Measurements from ENCODE around the gene LETM1. TPM values are rescaled to one million over a fixed set of nuclear protein-coding genes. Genes with fewer than 3 reads are reported as not detected.
"Not testable (repeated sequence)": the region's sequence is repeated elsewhere in the genome, so short reads cannot be mapped to it uniquely, and the experiment has no call there.

The LETM1 gene
- total and polyA plus RNA-seq, 2 of the 8 experiments (the other 6 are each of a cell fraction or from before 2014, with no cell fraction given): 19.8 to 50.1 TPM

GRCh38 chr4:1835836-1836235, 20.1 kb downstream of the LETM1 start:
- POLR2A ChIA-PET (ENCODE audit: partially characterized antibody); H3K27me3 ChIP-seq (replicated peaks in 1 of 4; ENCODE audit: control insufficient read depth in 3 of 4, extremely low read depth in 1 of 4, insufficient read depth in 3 of 4, low read length in 3 of 4); H2BK12ac ChIP-seq (ENCODE audit: low read depth, low read length); H2AFZ ChIP-seq (ENCODE audit: low read length); H4K20me1 ChIP-seq (replicated peaks in 1 of 2; ENCODE audit: control insufficient read depth in 1 of 2, insufficient read depth in 2 of 2, low read length in 2 of 2); H2BK15ac ChIP-seq (ENCODE audit: low read length); H2AK5ac ChIP-seq (ENCODE audit: low read depth, low read length); H2BK120ac ChIP-seq (replicated peaks; ENCODE audit: low read depth, low read length); H3K79me2 ChIP-seq (ENCODE audit: control insufficient read depth in 1 of 2, insufficient read depth in 2 of 2, low read length in 2 of 2); H3K18ac ChIP-seq (ENCODE audit: extremely low read depth, low read length); H2BK5ac ChIP-seq (ENCODE audit: low read depth, low read length); H3K23me2 ChIP-seq (ENCODE audit: low read depth, low read length); H3K56ac ChIP-seq (replicated peaks; ENCODE audit: insufficient read length, low read depth, low read length); H3K4me2 ChIP-seq (ENCODE audit: insufficient read depth in 1 of 2, low read depth in 2 of 2, low read length in 2 of 2); DNase-seq (ENCODE audit: low read depth in 1 of 2, low spot score in 2 of 2); H3K4ac ChIP-seq (replicated peaks; ENCODE audit: insufficient read length, low read depth, low read length); H3K27ac ChIP-seq (ENCODE audit: low read depth, low read length); H3K14ac ChIP-seq (ENCODE audit: insufficient read length); H3K9me3 ChIP-seq (ENCODE audit: insufficient read depth in 2 of 2, low read depth in 1 of 2, low read length in 1 of 2); H3K4me1 ChIP-seq (replicated peaks in 1 of 4; ENCODE audit: control insufficient read depth in 3 of 4, insufficient read depth in 4 of 4, low read length in 3 of 4); H4K91ac ChIP-seq (replicated peaks; ENCODE audit: insufficient read length, low read length); FAIRE-seq; H3K4me3 ChIP-seq (ENCODE audit: extremely low read depth in 1 of 4, insufficient read depth in 2 of 4, low read depth in 3 of 4, low read length in 4 of 4); H3K9ac ChIP-seq (replicated peaks in 1 of 4; ENCODE audit: extremely low read depth in 1 of 4, low read depth in 3 of 4, low read length in 3 of 4); H2BK20ac ChIP-seq (ENCODE audit: low read length); H4K5ac ChIP-seq (ENCODE audit: insufficient read length, low read depth, low read length); H3K23ac ChIP-seq (ENCODE audit: insufficient read length); H3K79me1 ChIP-seq (ENCODE audit: low read depth, low read length); H4K8ac ChIP-seq (ENCODE audit: extremely low read depth, insufficient read depth, low read length): not testable (repeated sequence)
- 95% methylated on average over 8 of the region's 8 CpGs; no CpG with 5 or more reads in 1 of the 2 experiments for WGBS, 2 experiments (ENCODE audit: extremely low coverage in 1 of 2, insufficient coverage in 1 of 2, insufficient read length in 1 of 2, insufficient replicate concordance in 2 of 2, low coverage in 1 of 2, low lambda C conversion rate in 2 of 2, missing lambda C conversion rate in 1 of 2)
- CTCF ChIA-PET (ENCODE audit: partially characterized antibody): interaction anchor here (0.6 to 1.8 kb wide), 2 partner anchors 63 to 83 kb away, joined by 3 to 8 read pairs; no protein-coding TSS in a partner anchor
- peaks cover 0 to 24% (median 11%) of the 10 kb centered on the region in 4 experiments; a peak in 5 of 8 replicates for H3K36me3 ChIP-seq (ENCODE audit: control insufficient read depth in 2 of 4, insufficient read depth in 4 of 4, low read length in 3 of 4)
